WTC11 (cell line): Measurements from ENCODE around the gene ZDHHC8. TPM values are rescaled to one million over a fixed set of nuclear protein-coding genes. Genes with fewer than 3 reads are reported as not detected.
A peak's percentile ranks its signal among the peaks of the same experiment; 100 is the strongest.

Experiments
- ATAC-seq: fragments of 200-7000 bp; cut with Tn5 transposase; 2 replicates; pipeline ENCODE4 v1.10.0; 2021; ENCODE audit warnings: mild to moderate bottlenecking, moderate library complexity
- CTCF ChIA-PET: fragments of 300-600 bp; sonication (Branson Sonifier 250); formaldehyde crosslinking; loops from one replicate; lab custom pipeline; 2021; ENCODE audit warnings: antibody characterized with exemption; lab: Charles Lee
- POLR2A ChIA-PET: fragments of 350-600 bp; sonication (Branson Sonifier 250); formaldehyde crosslinking; loops from one replicate; lab custom pipeline; 2021; ENCODE audit warnings: antibody characterized with exemption; lab: Charles Lee
- DNase-seq: peaks from one replicate; pipeline ENCODE4 v3.0.0; 2021; ENCODE audit warnings: low spot score
- H3K27ac Mint-ChIP-seq: 2 replicates; pipeline ENCODE4 v1.8.0; 2021; ENCODE audit warnings: mixed read lengths
- H3K27me3 Mint-ChIP-seq: 2 replicates; pipeline ENCODE4 v1.8.0; 2021; ENCODE audit warnings: low read depth, mild to moderate bottlenecking, moderate library complexity, mixed read lengths
- H3K36me3 Mint-ChIP-seq: 2 replicates; pipeline ENCODE4 v1.8.0; 2021; ENCODE audit warnings: mixed read lengths
- H3K4me1 Mint-ChIP-seq: 2 replicates; pipeline ENCODE4 v1.8.0; 2022; ENCODE audit warnings: mixed read lengths
- H3K4me3 Mint-ChIP-seq: 2 replicates; pipeline ENCODE4 v1.8.0; 2021; ENCODE audit warnings: mild to moderate bottlenecking, moderate library complexity, mixed read lengths
- H3K9me3 Mint-ChIP-seq: 2 replicates; pipeline ENCODE4 v1.8.0; 2021; ENCODE audit warnings: mixed read lengths
- ARID4B ChIP-seq: sonication (generic); formaldehyde crosslinking; IDR thresholded peaks from 2 replicates; pipeline ENCODE4 v1.8.0; 2023; ENCODE audit warnings: missing genetic modification reagents, mild to moderate bottlenecking, borderline replicate concordance
- E2F1 ChIP-seq: sonication (generic); formaldehyde crosslinking; IDR thresholded peaks from 2 replicates; pipeline ENCODE4 v1.8.0; 2022; ENCODE audit warnings: mild to moderate bottlenecking, missing genetic modification reagents
- JUN ChIP-seq: sonication (generic); formaldehyde crosslinking; IDR thresholded peaks from 2 replicates; pipeline ENCODE4 v1.8.0; 2023; ENCODE audit warnings: mild to moderate bottlenecking, missing genetic modification reagents
- NR2C2 ChIP-seq: sonication (generic); formaldehyde crosslinking; IDR thresholded peaks from 2 replicates; pipeline ENCODE4 v1.8.0; 2022; ENCODE audit warnings: mild to moderate bottlenecking, missing genetic modification reagents
- RORB ChIP-seq: fragments of 250-450 bp; sonication (Bioruptor Pico); IDR thresholded peaks from 2 replicates; pipeline ENCODE4 v1.9.0; 2021; ENCODE audit warnings: mild to moderate bottlenecking
- SMAD3 ChIP-seq: sonication (generic); formaldehyde crosslinking; IDR thresholded peaks from 2 replicates; pipeline ENCODE4 v1.8.0; 2022; ENCODE audit warnings: missing genetic modification reagents, mild to moderate bottlenecking, borderline replicate concordance
- SMAD4 ChIP-seq: sonication (generic); formaldehyde crosslinking; IDR thresholded peaks from 2 replicates; pipeline ENCODE4 v1.8.0; 2022; ENCODE audit warnings: mild to moderate bottlenecking, missing genetic modification reagents
- STAT6 ChIP-seq: sonication (generic); formaldehyde crosslinking; conservative IDR thresholded peaks from 2 replicates; pipeline ENCODE4 v1.8.1; 2023; ENCODE audit warnings: mild to moderate bottlenecking, low read depth, missing genetic modification reagents, moderate library complexity
- ZNF232 ChIP-seq: sonication (generic); formaldehyde crosslinking; IDR thresholded peaks from 2 replicates; pipeline ENCODE4 v1.8.0; 2022; ENCODE audit warnings: mild to moderate bottlenecking, missing genetic modification reagents
- ZNF532 ChIP-seq: fragments of 250-450 bp; sonication (Bioruptor Pico); IDR thresholded peaks from 2 replicates; pipeline ENCODE4 v1.9.0; 2021; ENCODE audit warnings: mild to moderate bottlenecking, borderline replicate concordance
- total RNA-seq: library from RNA; stranded (reverse); gene quantifications from 3 replicates; pipeline ENCODE4 v1.2.3, GENCODE V29; 2021

The ZDHHC8 gene
- total RNA-seq, 1 experiment from 2014 or later, result 79.7 TPM

GRCh38 chr22:20108757-20109230 lies 22.8 kb upstream of the ZDHHC8 start:
- no peaks in the 10 kb centered on the region for H3K9me3 Mint-ChIP-seq
- no peak for DNase-seq
- no peak for ATAC-seq
- H3K4me1 Mint-ChIP-seq, result no peaks in the 10 kb centered on the region
- POLR2A ChIA-PET, result no interaction called here
- H3K27ac Mint-ChIP-seq, result no peak overlapping the region; the same call in 1 of the 2 replicates
- H3K4me3 Mint-ChIP-seq, result no peak overlapping the region
- TF ChIP-seq ARID4B, result no peak
- H3K36me3 Mint-ChIP-seq, result peaks cover 56% of the 10 kb centered on the region
- H3K27me3 Mint-ChIP-seq, result no peaks in the 10 kb centered on the region
- CTCF ChIA-PET, result no interaction called here

- H3K36me3 Mint-ChIP-seq, result peaks cover 54% of the 10 kb centered on the region
- H3K4me3 Mint-ChIP-seq, result no peak overlapping the region
- CTCF ChIA-PET, result interaction anchor here (1.0 kb wide), 2 partner anchors 9 to 26 kb away, joined by 3 to 6 read pairs; no protein-coding TSS in a partner anchor
These were observed 21.9 kb upstream of the ZDHHC8 start for GRCh38 chr22:20109411-20110358.

GRCh38 chr22:20110359-20110985 lies 21.1 kb upstream of the ZDHHC8 start:
- Mint-ChIP-seq H3K27me3 (no peaks in the 10 kb centered on the region), H3K4me3 (no peak overlapping the region), H3K4me1 (no peaks in the 10 kb centered on the region; the same call in 1 of the 2 replicates), H3K27ac (no peak overlapping the region), H3K9me3 (no peaks in the 10 kb centered on the region), H3K36me3 (peaks cover 54% of the 10 kb centered on the region)
- no peak for TF ChIP-seq NR2C2 (CRISPR knock-in tag)
- 0 out of 2 replicates have a peak, but pooled peaks have one; percentile 12 for TF ChIP-seq ZNF532 (CRISPR knock-in tag)
- ChIA-PET POLR2A (no interaction called here), CTCF (interaction anchor here (1.0 to 1.4 kb wide), 4 partner anchors 9 to 27 kb away, joined by 3 to 6 read pairs (median 4); no protein-coding TSS in a partner anchor)
- no peak for ATAC-seq
- DNase-seq, result no peak

More at GRCh38 chr22:20109411-20110358, 21.9 kb upstream of the ZDHHC8 start:
- POLR2A ChIA-PET, result no interaction called here
- no peak for DNase-seq
- no peaks in the 10 kb centered on the region for H3K9me3 Mint-ChIP-seq
- no peak for ATAC-seq
- H3K27me3 Mint-ChIP-seq, result no peaks in the 10 kb centered on the region
- TF ChIP-seq SMAD3 (CRISPR knock-in tag), result no peak
- H3K4me1 Mint-ChIP-seq, result no peaks in the 10 kb centered on the region
- no peak overlapping the region for H3K27ac Mint-ChIP-seq

GRCh38 chr22:20111045-20111688 lies 20.4 kb upstream of the ZDHHC8 start:
- DNase-seq (no peak), ATAC-seq (peak; percentile 56)
- Mint-ChIP-seq H3K4me1 (no peaks in the 10 kb centered on the region; the same call in 1 of the 2 replicates), H3K27me3 (no peaks in the 10 kb centered on the region), H3K27ac (no peak overlapping the region), H3K9me3 (no peaks in the 10 kb centered on the region), H3K36me3 (peaks cover 47% of the 10 kb centered on the region), H3K4me3 (no peak overlapping the region)
- CTCF ChIA-PET, result interaction anchor here (1.0 to 1.4 kb wide), 3 partner anchors 10 to 28 kb away, joined by 3 to 5 read pairs (median 3); no protein-coding TSS in a partner anchor
- POLR2A ChIA-PET, result no interaction called here
- TF ChIP-seq JUN (CRISPR knock-in tag), result no peak
- no peak for TF ChIP-seq E2F1
- no peak for TF ChIP-seq STAT6
- TF ChIP-seq RORB (CRISPR knock-in tag), result no peak
- no peak for TF ChIP-seq SMAD3 (CRISPR knock-in tag)
- TF ChIP-seq ZNF232 (CRISPR knock-in tag), result no peak
- no peak for TF ChIP-seq SMAD4
